Loucy (cell line): ENCODE results near the gene FGGY.

Source experiments
- CTCF ChIP-seq: fragments of 200-600 bp; sonication (generic); conservative IDR thresholded peaks from 2 replicates; pipeline ENCODE4 v1.5.1; 2014; ENCODE audit warnings: mild to moderate bottlenecking, antibody characterized with exemption, low read length
- EZH2phosphoT487 ChIP-seq: fragments of 200-600 bp; IDR thresholded peaks from 2 replicates; pipeline ENCODE4 v1.6.1; 2018; ENCODE audit warnings: antibody characterized with exemption, mild to moderate bottlenecking, moderate library complexity, borderline replicate concordance

GRCh38 chr1:59766227-59766855, 469.4 kb downstream of the FGGY start:
- TF ChIP-seq CTCF (no peak), EZH2phosphoT487 (no peak)
